ENCODE data around the gene C14orf132. TPM values are rescaled to one million over a fixed set of nuclear protein-coding genes. Genes with fewer than 3 reads are reported as not detected.

C14orf132 gene
- polyA plus RNA-seq, 4 donors = 30.1 to 46.2 (median 33.2) TPM

DNA sequence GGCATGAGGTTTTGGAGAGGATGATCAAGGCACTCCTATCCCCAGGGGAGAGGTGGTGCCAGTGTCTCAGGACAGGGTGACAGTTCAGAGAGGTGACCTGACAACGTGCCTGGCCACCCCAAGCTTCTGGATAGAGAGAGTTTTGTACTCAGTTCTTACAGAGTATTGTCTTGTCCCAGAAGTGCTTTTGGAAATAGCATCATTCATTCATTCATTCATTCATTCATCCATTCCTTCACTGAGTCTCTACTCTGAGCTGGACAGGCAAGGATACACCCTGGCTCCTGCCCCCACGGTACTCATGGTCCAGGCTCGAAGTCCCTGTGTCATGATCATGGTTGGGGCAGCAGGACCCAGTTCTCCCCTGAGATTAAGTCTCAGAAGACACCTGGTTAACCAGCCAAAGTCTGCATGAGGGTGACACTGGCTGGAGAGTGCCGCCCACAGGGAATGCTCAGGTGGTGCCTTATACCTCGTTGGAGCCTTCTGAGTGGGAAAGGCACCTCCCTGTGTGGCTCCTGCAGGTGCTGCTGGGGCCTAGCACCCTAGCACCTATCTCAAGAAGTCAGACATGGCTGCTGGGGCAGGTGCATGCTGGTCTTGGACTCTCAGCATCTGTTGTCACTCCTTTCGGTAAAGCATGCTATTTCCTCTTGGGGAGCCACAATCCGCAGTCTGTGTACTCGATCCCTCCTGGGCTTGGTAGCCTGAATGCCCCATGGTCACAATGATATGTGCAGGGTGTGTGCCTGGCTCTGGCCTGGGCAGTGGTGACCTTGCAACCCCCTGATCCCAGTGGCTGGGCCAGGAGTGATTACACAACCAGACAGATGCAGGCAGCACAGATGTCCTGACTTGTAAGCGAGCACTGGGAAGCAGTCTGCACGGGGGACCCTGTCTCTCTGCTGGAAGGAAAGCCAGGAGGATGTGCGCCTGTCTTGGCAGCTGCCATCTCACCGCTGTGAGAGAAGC lies 57.8 kb downstream of the C14orf132 start:
- no peak for DNase-seq (ENCODE audit: low read depth in 4 of 4, low spot score in 3 of 4)

DNA sequence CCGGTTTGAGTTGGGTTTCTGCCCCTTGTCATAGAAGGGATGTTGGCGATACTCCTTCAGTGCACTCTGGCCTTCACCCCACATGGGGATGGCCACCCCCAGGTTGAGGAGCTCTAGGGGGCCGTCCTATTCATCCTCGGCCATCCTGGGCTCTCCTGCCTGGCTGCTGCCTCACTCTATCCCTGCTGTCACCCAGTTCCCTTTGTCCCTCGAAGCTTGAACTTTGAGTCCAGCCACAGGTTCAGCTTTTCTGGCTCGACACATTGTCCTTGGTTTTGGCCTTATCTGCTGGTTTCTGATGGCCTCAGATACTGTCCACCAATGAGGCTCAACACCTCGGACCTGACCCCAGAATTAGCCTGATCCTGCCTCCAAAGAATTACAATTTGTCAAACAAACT lies 58.6 kb downstream of the C14orf132 start:
- DNase-seq (ENCODE audit: low read depth in 4 of 4, low spot score in 3 of 4) = no peak

DNA sequence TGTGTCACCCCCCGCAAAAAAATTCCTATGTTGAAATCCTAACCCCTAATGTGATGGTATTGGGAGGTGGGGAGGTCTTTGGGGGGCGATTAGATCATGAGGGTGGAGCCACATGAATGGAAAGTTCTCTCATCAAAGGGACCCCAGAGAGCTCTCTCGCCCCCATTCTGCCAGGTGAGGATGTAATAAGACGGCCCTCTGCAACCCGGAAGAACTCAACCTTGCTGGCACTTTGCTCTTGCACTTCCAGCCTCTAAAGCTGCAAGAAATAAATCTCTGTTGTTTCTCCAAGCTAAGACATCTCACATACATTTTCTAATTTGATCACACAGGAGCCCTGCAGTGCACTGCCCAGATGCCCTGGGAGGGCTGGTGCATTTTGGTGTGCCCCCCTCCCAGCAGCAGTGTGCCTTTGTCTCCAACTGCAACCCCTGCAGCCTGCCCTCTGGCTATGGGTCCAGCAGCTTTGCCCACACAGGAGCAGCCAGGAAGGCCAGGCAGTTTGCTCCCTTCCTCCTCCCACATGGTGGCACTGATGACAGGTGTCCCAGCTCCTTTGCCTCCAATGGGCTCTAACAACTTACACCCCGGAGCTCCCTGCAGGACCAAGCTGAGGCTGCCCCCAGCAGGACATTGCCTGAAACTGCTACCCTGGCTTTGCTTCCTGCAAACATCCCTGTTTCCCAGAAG lies 59.3 kb downstream of the C14orf132 start:
- DNase-seq (ENCODE audit: low read depth in 4 of 4, low spot score in 3 of 4) = no peak

DNA sequence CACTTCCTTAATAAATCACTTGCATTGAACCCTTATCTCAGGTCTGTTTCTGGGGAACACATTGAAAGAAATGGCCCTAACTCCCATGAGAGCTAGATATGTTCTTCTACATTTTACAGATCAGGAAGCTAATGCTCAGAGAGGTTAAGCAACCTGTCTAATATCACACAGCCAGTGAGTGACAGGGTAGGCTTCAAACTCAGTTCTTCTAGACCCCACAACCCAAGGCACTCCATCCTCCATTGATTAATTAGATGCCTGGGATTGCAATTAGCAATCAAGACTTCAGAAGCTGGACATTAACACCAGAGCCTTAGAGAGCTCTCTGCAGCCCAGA lies 59.8 kb downstream of the C14orf132 start:
- DNase-seq (ENCODE audit: low read depth in 4 of 4, low spot score in 3 of 4) = no peak

DNA sequence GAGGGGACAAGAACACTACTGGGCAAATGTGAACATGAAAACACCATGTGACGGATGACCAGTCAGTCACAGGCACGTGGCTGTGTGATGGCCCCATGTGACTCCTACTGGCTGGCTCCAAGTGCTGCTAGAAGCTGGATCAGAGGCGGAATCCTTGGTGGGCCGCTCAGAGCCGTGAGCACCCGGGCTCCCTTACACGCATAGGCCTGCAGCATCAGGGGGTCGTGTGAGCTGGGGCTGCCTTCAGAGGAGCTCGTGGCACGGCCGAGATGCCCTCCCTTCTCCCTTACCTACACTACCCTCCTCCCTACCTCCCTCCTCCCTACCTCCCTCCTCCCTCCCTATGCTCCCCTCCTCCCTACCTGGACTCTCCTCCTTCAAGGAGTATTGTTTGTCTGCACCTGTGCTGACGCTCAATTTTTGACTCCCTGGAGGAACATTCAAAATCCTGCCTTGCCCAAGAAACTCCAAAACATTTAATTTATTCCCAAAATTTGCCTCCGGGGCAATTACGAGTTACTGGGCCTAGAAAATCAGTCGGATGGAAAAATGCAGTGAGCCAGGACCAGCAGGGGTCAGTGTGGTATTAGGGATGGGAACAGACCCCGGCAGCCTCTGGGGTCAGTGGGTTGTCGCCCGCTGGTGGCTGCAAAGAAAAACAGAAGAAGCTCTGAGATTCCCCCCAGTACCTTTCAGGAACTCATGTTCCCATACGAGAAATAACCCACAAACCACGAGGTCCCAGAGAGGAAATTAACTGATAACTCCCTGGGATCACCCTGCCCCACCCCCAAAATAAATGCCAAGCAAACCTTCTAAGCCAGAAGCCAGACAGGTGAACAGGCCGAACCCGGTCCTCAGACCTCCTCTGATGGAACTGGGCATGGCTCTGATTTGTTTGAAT lies 61.3 kb downstream of the C14orf132 start:
- peak in 2 of 4 donors; percentile 39 to 68 for DNase-seq (ENCODE audit: low read depth in 4 of 4, low spot score in 3 of 4)

DNA sequence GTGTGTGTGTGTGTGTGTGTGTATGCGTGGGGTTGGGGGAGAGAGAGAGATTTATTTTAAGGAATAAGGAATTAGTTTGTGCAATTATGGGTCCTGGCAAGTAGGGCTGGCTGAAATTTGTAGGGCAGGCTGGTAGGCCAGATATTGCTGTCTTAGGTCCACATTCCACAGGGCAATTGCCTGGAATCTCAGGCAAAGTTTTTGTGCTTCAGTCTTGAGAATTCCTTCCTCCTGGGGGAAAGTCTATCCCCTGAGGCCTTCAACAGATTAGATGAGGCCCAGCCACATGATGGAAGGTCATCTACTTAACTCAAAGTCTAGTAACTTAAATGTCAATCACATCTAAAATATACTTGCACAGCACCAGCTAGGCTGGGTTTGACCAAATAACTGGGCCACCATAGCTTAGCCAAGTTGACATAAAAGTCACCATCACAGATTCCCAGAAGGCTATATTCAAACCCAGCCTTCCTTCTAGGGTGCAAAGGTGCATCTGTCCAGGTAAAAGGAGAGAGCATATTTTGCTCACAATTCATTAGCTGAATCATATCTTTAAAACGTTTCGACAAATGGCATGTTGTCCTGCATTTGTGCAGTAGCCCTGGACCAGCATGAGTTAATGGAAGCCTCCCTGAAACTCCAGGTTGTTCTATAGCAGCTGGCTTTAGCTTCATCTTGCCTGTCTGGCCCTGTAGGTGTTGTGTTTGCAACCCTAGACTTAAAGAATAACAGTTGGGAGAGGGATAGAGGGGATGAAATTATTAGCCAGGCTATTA lies 63.1 kb downstream of the C14orf132 start:
- no peak for DNase-seq (ENCODE audit: low read depth in 4 of 4, low spot score in 3 of 4)

DNA sequence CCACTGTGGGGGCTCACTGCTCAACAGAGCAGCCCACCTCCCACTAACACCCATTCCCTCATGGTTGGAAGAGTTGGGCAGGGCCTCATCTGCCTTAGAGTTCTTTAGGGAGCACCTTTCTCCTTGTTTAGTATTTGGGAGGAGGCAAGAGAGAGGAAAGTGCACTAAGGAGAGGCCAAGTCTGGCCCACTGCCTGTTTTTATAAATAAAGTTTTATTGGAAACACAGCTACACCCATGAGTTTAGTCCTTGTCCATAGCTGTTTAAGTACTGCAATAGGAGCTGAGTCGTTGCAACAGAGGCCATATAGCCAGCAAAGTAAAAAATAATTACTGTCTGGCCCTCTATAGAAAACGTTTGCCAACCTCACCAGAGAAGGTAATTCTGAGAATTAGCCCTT lies 63.9 kb downstream of the C14orf132 start:
- DNase-seq (ENCODE audit: low read depth in 4 of 4, low spot score in 3 of 4) = no peak

DNA sequence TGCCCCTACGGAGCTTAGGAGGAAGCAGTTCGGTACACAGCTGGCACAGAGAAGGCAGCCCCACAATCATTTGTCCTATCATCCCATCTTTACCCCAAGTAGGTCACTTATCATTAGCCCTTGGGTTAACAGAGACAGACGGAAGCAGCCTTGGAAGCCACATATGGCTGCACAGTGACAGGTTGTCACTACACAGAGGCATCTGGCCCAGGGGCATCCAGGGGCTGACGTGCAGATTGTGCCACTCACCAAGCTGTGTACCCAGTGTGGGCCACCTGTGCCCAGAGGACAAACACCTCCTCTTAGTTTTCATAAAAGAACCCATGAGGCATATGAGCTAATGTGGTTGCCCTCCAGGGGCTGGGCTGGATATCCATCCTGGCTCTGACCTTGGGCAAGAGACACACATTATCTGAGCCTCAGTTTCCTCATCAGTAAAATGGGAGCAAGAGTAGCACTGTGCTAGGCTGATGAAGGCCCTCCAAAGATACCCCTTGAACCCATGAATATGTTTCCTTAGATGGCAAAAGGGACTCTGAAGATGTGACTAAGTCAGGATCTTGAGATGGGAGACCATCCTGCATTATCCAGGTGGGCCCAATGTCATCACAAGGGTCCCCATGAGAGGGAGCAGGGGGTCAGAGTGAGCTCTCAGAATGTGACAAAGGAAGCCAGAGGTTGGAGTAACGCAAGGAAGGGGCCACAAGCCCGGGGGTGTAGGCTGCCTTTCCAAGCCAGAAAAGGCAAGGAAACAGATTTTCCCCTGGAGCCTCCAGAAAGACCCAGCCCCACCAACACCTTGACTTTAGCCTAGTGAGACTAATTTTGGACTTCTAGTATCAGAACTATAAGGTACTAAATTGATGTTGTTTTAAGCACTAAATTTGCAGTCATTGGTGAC lies 64.6 kb downstream of the C14orf132 start:
- DNase-seq (ENCODE audit: low read depth in 4 of 4, low spot score in 3 of 4) = no peak

DNA sequence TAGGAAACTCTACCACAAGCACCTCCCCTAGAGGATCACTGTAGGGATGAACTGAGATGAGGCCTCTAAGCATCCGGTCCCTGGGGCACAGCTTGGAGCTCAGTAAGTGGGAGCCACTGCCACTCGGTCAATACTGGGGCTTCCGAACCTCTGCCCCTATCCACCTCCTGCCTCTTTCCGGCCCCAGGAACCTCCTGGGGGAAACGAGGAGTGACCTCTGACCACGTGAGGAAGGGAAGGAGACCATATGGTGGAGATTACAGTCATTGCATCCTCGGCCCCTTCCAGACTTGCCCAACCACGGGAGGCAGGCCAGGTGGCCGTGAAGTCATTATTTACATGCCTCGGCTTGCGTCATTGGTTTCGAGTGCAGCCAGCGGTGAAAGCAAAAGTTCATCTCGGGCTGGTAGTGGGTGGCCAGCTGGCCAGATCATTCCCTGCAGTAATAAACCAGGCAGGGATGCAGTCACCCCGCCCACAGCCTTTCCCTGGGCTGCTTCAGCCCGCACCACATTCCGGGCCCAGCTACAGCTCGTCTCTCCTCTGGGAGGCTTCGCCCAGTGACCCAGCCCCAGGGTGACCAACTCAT lies 65.4 kb downstream of the C14orf132 start:
- peak in 1 of 4 donors; percentile 59 for DNase-seq (ENCODE audit: low read depth in 4 of 4, low spot score in 3 of 4)

DNA sequence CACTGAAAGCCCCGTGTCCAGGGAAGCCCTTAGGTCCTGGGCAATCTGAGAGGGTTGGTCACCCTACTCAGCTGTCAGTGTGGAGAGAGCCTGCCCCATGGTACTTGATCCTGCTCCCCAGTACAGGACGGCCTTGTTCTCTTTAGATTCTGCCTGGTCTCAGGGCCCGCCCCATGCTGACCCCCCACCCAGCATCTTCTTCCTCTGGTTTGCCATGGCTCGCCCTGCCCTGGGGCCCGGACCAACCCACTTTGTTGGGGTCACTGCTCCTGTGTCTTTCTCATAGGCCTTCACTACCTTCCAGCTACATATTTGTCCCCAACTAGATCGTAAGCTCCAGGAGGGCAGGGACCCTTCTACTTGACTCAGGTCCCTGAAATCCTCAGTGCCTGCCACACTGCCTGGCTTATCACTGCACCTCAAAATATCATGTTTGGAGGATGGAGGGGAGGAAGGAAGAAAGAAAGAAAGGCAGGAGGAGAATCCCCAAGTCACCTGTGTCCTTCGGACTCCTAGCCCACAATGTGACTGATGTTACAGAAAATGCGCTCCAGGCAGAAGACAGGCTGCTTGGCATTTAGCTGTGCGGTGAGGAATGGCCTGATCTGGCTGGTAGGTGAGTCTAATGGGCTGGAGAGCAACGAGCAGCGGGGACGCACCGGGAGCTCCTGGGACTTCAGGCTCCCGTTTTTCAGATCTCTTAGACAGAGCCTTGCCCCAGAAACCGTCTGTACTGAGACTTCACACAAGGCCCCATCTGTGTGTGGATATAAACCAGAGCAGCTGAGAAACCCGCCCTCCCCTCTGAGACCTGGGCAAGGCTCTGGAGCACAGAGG lies 66.1 kb downstream of the C14orf132 start:
- DNase-seq (ENCODE audit: low read depth in 4 of 4, low spot score in 3 of 4) = no peak

DNA sequence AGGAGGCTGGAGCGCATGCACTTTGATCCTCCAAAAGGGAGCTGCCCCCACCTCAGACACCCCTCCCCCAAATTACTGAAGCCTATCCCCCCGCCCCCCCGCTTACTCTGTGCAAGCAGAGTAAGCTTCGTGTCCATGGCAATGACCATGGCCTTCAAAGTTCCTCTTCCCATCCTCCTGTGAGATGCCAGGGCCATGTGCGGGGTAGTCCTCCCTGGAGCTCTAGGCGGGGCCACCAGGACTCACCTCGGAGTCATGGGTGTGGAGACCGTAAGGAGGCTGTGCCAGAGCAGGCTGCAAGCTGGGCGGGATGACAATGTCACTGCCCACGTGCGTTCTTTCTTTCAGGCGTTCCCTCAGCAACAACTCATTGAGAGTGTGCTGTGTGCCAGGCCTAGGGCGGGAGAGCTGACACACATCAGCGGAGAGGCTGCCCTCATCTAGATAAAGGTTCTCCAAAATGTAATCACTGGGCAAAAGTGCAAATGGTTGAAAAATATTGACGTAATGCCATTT lies 66.8 kb downstream of the C14orf132 start:
- no peak for DNase-seq (ENCODE audit: low read depth in 4 of 4, low spot score in 3 of 4)

DNA sequence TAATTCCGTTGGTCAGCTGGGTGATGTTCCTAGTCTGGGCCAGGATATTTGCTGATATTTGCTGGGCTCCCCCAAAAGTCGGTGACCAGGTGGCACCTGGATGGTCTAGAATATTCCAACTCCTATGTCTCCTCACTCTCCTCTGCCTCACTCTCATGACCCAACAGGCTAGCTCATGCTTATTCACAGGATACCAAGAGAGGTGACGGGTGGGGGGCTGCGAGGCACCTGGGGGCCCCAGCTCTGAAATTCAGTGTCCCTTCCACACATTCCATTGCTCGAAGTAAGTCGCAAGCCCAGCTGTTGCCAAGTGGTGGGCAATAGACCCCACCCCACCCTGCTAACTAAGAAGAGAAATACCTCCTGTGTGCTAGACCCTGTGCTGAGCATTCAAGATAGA lies 67.7 kb downstream of the C14orf132 start:
- no peak for DNase-seq (ENCODE audit: low read depth in 4 of 4, low spot score in 3 of 4)

DNA sequence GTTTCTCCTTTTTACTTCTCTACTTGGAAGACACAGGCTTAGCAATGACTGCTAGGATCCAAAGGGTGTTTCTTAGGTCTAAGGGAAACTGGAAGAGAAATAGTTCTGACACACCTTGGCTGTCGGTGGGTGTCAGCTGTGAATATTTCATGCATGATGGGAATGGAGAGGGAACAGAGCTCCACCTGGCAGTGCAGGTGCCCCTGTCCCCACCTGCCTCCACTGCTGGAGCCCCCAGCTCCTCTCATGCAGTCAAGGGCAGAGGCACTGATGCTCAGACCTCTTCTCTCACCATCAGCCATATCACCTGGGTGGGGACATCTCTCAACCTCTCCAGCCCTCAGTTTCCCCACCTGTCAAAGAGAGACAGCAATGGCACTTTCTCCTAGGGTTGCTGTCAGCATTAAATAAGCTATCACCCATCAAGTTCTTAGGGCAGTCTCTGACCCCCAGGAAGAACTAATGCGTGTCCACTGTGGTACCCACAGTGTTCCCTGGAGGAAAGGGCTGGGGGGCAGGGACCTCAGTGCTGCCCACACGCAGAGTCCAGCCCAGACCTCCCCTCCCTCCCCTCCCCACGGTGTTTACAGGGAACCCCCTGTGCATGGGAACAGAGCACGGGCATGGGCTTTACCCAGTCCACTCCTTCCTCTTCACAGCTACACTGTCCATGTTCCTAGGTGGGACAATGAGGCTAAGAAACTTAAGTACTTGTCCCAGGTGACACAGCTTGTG lies 69.1 kb downstream of the C14orf132 start:
- no peak for DNase-seq (ENCODE audit: low read depth in 4 of 4, low spot score in 3 of 4)

DNA sequence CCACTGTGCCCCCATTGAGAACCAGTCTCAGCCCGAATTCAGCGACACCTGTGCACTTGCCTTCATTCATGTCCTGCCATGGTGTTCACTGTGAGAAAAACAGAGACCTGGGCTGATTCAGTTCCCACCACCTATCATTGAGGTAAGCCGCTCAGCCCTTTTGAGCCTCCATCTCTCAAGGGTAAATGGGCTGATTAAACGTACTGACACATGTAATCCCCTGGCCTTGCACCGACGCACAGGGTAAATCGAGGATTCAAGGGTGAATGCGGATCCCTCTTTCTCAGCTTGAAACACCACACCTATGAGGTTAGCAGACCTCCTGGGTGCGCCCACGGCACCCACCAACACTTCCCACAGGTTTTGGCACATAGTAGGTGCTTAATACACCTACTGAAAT lies 69.7 kb downstream of the C14orf132 start:
- DNase-seq (ENCODE audit: low read depth in 4 of 4, low spot score in 3 of 4) = no peak

DNA sequence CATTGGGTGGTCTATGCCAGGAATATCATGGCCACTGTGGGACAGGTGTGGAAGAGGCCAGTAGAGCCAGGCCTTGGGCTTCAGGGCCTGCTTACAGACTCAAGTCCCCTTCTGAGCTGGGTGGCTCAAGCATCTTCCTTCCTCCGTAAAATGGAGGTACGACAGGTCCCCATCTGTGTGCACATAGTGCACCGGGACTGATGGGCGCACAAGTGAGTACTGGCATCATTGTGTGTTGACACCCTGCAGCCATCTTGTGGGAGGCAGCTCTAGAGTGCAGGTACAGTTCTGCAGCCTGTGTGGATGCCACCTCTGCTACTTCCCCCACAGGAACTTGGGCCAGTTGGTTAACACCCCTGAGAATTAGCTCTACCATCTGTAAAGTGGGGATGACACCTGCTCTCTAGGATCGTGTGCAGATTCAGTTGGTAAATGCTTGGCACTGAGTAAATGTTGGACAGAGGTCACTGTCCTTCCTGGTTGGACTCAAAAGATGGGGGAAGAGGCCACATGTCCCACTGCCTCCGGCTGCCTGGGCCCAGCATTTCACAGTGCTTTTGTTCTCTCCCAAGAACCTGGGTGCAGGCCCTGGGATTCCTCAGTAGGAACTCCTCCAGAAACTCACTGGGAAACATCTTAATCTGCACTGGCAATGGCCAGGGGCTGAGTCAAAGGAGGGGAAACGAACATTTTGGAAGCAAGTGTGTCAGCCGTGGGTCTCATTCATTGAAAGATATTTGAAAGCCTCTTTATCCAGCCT lies 70.6 kb downstream of the C14orf132 start:
- DNase-seq (ENCODE audit: low read depth in 4 of 4, low spot score in 3 of 4) = no peak

DNA sequence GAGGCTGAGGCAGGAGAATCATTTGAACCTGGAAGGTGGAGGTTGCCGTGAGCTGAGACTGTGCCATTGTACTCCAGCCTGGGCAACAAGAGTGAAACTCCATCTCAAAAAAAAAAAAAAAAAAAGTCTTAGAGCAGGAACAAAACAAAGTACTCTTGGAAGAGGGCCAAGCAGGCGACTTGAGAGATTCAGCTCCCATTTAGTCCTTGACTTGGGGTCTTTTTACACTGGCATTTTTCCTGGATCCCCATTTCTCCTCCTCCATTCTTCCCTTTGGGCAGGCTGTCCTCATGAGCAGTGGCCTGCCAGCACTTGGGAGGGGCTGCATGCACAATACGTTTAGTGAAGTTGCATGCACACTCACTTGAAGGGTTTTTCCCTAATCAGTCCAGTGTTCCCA lies 72.9 kb downstream of the C14orf132 start:
- DNase-seq (ENCODE audit: low read depth in 4 of 4, low spot score in 3 of 4) = no peak
